Peyer's patch (tissue), 4 donors: ENCODE measurements around the gene EFHC1. TPM values are rescaled to one million over a fixed set of nuclear protein-coding genes. Genes with fewer than 3 reads are reported as not detected.

Source experiments
- DNase-seq, 3 donors: peaks; one replicate each; pipeline ENCODE4 v3.0.0-alpha.2; 2017 to 2019
- H3K27ac ChIP-seq, 4 donors: fragments of 200-600 bp; sonication (generic); one replicate each; pipeline ENCODE4 v1.5.1; 2016 to 2019
- H3K27me3 ChIP-seq, 2 donors: fragments of 200-600 bp; sonication (generic); one replicate each; pipeline ENCODE4 v1.5.1; 2019
- H3K36me3 ChIP-seq, 3 donors: fragments of 200-600 bp; sonication (generic); one replicate each; pipeline ENCODE4 v1.5.1; 2016 to 2019
- H3K4me1 ChIP-seq, 4 donors: fragments of 200-600 bp; sonication (generic); one replicate each; pipeline ENCODE4 v1.5.1; 2016 to 2019
- H3K4me3 ChIP-seq, 4 donors: fragments of 200-600 bp; sonication (generic); 1 replicate in 3 of 4; 2 replicates in 1 of 4; pipeline ENCODE4 v1.5.1; 2016 to 2019; ENCODE audit warnings: mild to moderate bottlenecking in 1 of 4
- H3K9me3 ChIP-seq, 4 donors: fragments of 200-600 bp; sonication (generic); one replicate each; pipeline ENCODE4 v1.5.1; 2016 to 2019; ENCODE audit warnings: mild to moderate bottlenecking in 1 of 4
- POLR2A ChIP-seq, 2 donors: fragments of 450-650 bp; IDR thresholded peaks; one replicate each; pipeline ENCODE4 v1.5.1; 2017; ENCODE audit warnings: antibody characterized with exemption in 2 of 2, mild to moderate bottlenecking in 2 of 2, moderate library complexity in 2 of 2
- total RNA-seq, 4 donors: library from RNA; depleted of rRNA; stranded (reverse); fragments of >200 nt; gene quantifications; one replicate each; pipeline ENCODE4 v1.1.0, GENCODE V29; 2016
- TF ChIP-seq, protein P1 (sequence below), 6 experiments: fragments of 450-650 bp in 4 of 6; fragments of 200-600 bp in 2 of 6; sonication (generic) in 1 of 6; IDR thresholded peaks; one replicate each; pipeline ENCODE4 v1.5.1; 2017 to 2019; ENCODE audit warnings: antibody characterized with exemption in 6 of 6, mild to moderate bottlenecking in 3 of 6, moderate library complexity in 1 of 6

EFHC1 gene
- total RNA-seq, 4 donors from 2014 or later = 20.0 to 40.4 (median 22.7) TPM

DNA sequence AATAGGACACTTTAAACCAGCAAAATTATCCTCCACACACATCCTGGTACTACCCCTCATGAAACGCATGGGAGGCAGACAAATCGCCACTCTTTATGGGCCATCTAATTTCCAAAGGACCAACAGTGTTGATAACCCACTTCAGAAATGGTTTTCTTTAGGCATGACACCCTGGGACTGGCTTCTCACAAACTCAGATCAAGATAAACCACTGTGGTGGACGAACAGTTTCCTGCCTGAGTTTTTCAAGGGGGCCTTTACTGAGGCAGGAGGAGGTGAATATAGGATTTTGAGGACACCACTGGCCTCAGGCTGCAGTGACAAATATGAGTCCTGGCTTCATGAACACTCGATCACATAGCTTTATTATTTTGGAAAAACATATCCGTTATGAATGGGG is 130.7 kb downstream of the EFHC1 start:
- no peaks in the 10 kb centered on the region for H3K9me3 ChIP-seq
- H3K4me3 ChIP-seq = no peak overlapping the region
- TF ChIP-seq, protein P1, sequence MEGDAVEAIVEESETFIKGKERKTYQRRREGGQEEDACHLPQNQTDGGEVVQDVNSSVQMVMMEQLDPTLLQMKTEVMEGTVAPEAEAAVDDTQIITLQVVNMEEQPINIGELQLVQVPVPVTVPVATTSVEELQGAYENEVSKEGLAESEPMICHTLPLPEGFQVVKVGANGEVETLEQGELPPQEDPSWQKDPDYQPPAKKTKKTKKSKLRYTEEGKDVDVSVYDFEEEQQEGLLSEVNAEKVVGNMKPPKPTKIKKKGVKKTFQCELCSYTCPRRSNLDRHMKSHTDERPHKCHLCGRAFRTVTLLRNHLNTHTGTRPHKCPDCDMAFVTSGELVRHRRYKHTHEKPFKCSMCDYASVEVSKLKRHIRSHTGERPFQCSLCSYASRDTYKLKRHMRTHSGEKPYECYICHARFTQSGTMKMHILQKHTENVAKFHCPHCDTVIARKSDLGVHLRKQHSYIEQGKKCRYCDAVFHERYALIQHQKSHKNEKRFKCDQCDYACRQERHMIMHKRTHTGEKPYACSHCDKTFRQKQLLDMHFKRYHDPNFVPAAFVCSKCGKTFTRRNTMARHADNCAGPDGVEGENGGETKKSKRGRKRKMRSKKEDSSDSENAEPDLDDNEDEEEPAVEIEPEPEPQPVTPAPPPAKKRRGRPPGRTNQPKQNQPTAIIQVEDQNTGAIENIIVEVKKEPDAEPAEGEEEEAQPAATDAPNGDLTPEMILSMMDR (IDR thresholded peaks at IDR 0.05) = no peak
- TF ChIP-seq POLR2A (IDR thresholded peaks at IDR 0.05) = no peak
- no peaks in the 10 kb centered on the region for H3K27me3 ChIP-seq
- DNase-seq = no peak
- peak overlapping the region in 2 of 4 donors; percentile 41 to 51 for H3K27ac ChIP-seq
- H3K4me1 ChIP-seq = peaks cover 0 to 67% (median 14%) of the 10 kb centered on the region in 4 donors
- no peaks in the 10 kb centered on the region for H3K36me3 ChIP-seq

- peaks cover 0 to 65% (median 14%) of the 10 kb centered on the region in 4 donors for H3K4me1 ChIP-seq
Observed at GRCh38 chr6:52551483-52552277, 131.5 kb downstream of the EFHC1 start.

GRCh38 chr6:52552278-52552643 is 132.1 kb downstream of the EFHC1 start:
- no peaks in the 10 kb centered on the region for H3K27me3 ChIP-seq
- H3K9me3 ChIP-seq = no peaks in the 10 kb centered on the region
- peaks cover 0 to 60% (median 14%) of the 10 kb centered on the region in 4 donors for H3K4me1 ChIP-seq
- peak in 2 of 3 donors; percentile 32 to 59 for DNase-seq
- H3K27ac ChIP-seq = peak overlapping the region in 3 of 4 donors; percentile 29 to 40 (median 38)
- no peaks in the 10 kb centered on the region for H3K36me3 ChIP-seq
- H3K4me3 ChIP-seq = no peak overlapping the region
- TF ChIP-seq POLR2A (IDR thresholded peaks at IDR 0.05) = no peak
- TF ChIP-seq, protein P1 (IDR thresholded peaks at IDR 0.05) = no peak

More at GRCh38 chr6:52551483-52552277, 131.5 kb downstream of the EFHC1 start:
- Histone ChIP-seq H3K4me3 (no peak overlapping the region), H3K36me3 (no peaks in the 10 kb centered on the region), H3K27me3 (no peaks in the 10 kb centered on the region), H3K9me3 (no peaks in the 10 kb centered on the region), H3K27ac (peak overlapping the region in 3 of 4 donors; percentile 40 to 51 (median 41))
- no peak for DNase-seq
- TF ChIP-seq, protein P1 (IDR thresholded peaks at IDR 0.05) = no peak
- TF ChIP-seq POLR2A (IDR thresholded peaks at IDR 0.05) = no peak

GRCh38 chr6:52553158-52553557 is 133.0 kb downstream of the EFHC1 start:
- Histone ChIP-seq H3K4me3 (no peak overlapping the region), H3K27ac (no peak overlapping the region), H3K36me3 (no peaks in the 10 kb centered on the region), H3K27me3 (no peaks in the 10 kb centered on the region), H3K4me1 (peaks cover 0 to 56% (median 14%) of the 10 kb centered on the region in 4 donors), H3K9me3 (no peaks in the 10 kb centered on the region)
- TF ChIP-seq POLR2A (IDR thresholded peaks at IDR 0.05) = no peak
- TF ChIP-seq, protein P1 (IDR thresholded peaks at IDR 0.05) = no peak
- DNase-seq = no peak

- Histone ChIP-seq H3K4me1 (peaks cover 0 to 53% (median 14%) of the 10 kb centered on the region in 4 donors), H3K27me3 (no peaks in the 10 kb centered on the region), H3K9me3 (no peaks in the 10 kb centered on the region), H3K4me3 (no peak overlapping the region), H3K27ac (no peak overlapping the region), H3K36me3 (no peaks in the 10 kb centered on the region)
- DNase-seq = no peak
- TF ChIP-seq, protein P1 (IDR thresholded peaks at IDR 0.05) = no peak
- TF ChIP-seq POLR2A (IDR thresholded peaks at IDR 0.05) = no peak
Observed at GRCh38 chr6:52553719-52554118, 133.6 kb downstream of the EFHC1 start.
